Skin epidermis (tissue), 12 donors: Measurements from ENCODE around the gene TP63.
"Not testable (repeated sequence)": the region's sequence is repeated elsewhere in the genome, so short reads cannot be mapped to it uniquely, and the experiment has no call there.

Source experiments
- H3K27ac ChIP-seq, 21 experiments: fragments of 200-600 bp; sonication (generic) in 11 of 21; one replicate each; pipeline ENCODE4 v1.5.0; 2020; ENCODE audit warnings: mild to moderate bottlenecking in 3 of 21, inconsistent platforms in 2 of 21, moderate library complexity in 2 of 21
- H3K4me3 ChIP-seq, 7 experiments: fragments of 200-600 bp; sonication (generic) in 2 of 7; one replicate each; pipeline ENCODE4 v1.5.0; 2020; ENCODE audit warnings: inconsistent platforms in 2 of 7, mild to moderate bottlenecking in 2 of 7, moderate library complexity in 1 of 7

Gene TP63

DNA sequence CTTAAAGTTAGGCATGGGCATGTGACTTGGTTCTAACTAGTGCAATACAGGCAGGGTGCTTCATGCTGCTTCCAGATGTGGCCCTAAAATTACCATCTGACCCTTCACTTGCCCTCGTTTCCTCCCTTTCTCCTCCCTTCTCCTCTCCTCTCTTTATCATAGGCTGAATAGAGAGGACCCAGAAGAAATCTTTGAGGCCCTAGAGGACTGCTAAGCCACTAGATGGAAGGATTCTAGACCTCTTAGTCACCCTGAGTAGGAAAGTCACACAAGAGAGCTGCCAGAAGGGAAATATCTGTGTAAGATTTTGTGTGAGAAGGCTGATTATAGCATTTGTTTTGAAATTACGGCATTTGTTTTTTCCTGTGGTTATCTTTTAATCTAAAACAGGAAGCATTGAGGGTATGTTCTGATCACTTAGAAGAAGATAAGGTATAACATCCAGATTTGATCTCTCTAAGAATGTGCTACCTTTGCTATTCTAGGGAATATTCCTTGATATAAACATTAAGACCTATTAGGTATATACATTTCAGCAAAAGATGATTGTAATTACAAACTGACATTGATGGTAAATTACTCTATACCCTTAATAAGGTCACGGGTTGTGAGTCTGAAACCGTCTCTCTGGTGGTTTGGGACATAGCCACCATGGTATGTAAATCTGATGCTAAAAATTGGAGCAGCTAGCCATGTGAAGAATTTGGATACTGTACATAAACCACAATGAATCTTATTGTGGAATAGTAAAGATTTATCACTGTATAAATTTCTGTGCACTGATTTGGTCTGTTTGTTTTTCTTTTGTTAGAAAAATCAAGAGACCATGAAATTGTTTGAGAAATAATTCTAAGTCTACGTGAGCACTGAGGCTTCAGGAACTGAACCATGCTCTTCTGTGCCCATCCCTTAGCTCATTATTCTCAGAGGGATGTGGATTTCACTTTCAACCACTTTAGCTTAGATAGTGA is 84.1 kb downstream of the TP63 start:
- H3K27ac ChIP-seq = no peak overlapping the region
- no peak overlapping the region for H3K4me3 ChIP-seq

DNA sequence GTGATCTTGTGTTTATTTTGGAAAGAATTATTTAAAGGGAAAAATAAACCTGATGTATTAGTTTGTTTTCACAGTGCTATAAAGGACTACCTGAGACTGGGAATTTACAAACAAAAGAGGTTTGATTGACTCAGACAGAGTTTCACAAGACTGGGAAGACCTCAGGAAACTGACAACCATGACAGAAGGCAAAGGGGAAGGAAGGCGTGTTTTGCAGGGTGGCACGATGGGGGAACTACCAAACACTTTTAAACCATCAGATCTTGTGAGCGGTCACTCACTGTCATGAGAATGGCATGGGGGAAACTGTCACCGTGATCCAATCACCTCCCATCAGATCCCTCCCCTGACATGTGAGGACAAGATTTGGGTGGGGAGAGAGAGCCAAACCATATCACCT is 87.0 kb downstream of the TP63 start:
- H3K27ac ChIP-seq = no peak overlapping the region
- no peak overlapping the region for H3K4me3 ChIP-seq

DNA sequence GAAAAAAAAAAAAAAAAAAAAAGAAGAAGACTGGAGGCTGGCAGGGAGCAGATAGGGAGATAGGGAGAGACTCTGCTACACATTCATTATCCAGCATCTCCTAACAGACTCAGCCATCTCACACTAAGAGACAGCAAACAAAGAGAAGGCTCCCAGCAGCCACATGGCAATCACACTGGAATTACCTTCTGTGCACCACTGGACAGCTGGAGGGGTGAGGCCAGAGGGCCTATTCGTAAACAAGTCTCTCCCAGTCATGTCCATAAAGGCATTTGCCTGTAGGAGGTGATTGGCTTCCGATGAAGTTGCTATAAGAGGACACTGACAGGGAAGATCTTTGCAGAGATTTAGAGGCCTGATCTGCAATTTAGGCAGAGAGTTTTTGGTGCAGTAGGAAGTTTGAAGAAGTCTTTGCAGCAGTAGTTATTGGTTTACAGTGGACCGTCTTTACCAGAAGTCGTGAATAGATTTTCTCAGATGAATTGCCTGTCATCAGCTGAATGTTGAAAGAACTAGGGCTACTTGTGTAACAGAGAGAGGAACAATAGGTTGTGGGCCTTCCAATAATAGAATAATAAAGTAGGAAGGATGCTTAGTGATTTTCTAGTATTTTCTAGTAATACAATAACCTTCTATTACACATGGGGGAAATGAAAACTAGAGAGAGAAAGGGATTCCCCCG is 89.7 kb downstream of the TP63 start:
- H3K27ac ChIP-seq = peak overlapping the region in 4 of 21 experiments; percentile 6 to 78 (median 56)
- H3K4me3 ChIP-seq = no peak overlapping the region

GRCh38 chr3:189721873-189722665 is 90.9 kb downstream of the TP63 start:
- H3K27ac ChIP-seq = peak overlapping the region in 9 of 21 experiments; percentile 1 to 78 (median 24)
- no peak overlapping the region for H3K4me3 ChIP-seq

GRCh38 chr3:189724356-189724755 is 93.2 kb downstream of the TP63 start:
- no peak overlapping the region for H3K27ac ChIP-seq
- no peak overlapping the region for H3K4me3 ChIP-seq

GRCh38 chr3:189726277-189726676 is 95.1 kb downstream of the TP63 start:
- H3K4me3 ChIP-seq = no peak overlapping the region
- no peak overlapping the region for H3K27ac ChIP-seq

GRCh38 chr3:189727158-189727557 is 96.0 kb downstream of the TP63 start:
- H3K4me3 ChIP-seq = no peak overlapping the region
- no peak overlapping the region for H3K27ac ChIP-seq

DNA sequence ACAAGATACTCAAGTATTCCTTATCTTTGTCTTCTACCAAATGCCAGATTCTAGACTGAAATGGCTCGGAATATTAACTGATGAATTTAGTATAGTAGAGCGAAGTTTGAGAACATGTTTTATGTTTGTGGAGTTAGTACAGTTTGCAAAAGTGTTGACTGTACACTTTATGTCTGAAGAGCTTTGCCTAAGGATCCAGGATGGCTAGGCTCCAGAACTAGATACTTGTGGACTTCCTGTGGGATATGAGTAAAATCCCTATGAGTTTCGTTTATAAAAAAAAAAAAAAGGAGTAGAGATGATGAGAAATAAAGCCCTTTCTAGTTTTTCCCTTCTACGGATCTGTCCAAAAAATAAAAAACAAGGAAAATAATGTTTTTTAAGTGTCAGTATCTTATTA is 96.7 kb downstream of the TP63 start:
- no peak overlapping the region for H3K4me3 ChIP-seq
- no peak overlapping the region for H3K27ac ChIP-seq

GRCh38 chr3:189728915-189729314 is 97.7 kb downstream of the TP63 start:
- H3K4me3 ChIP-seq = no peak overlapping the region
- H3K27ac ChIP-seq = no peak overlapping the region

DNA sequence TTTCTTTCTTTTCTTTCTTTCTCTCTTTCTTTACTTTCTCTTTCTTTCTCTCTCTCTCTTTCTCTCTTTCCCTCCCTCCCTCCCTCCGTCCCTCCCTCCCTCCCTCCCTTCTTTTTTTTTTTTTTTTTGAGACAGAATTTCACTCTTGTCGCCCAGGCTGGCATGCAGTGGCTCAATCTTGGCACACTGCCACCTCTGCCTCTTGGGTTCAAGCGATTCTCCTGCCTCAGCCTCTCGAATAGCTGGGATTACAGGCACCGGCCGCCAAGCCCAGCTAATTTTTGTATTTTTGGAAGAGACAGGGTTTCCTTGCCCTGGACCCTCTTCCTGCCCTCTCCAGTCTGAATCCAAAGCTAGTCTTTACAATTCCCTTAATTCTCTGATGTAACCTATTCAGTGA is 102.9 kb downstream of the TP63 start:
- Histone ChIP-seq H3K27ac (no peak overlapping the region), H3K4me3 (no peak overlapping the region)

- Histone ChIP-seq H3K4me3 (no peak overlapping the region), H3K27ac (no peak overlapping the region)
These were observed 104.7 kb downstream of the TP63 start for GRCh38 chr3:189735913-189736312.

GRCh38 chr3:189737071-189737470 is 105.9 kb downstream of the TP63 start:
- H3K27ac ChIP-seq = no peak overlapping the region
- no peak overlapping the region for H3K4me3 ChIP-seq

DNA sequence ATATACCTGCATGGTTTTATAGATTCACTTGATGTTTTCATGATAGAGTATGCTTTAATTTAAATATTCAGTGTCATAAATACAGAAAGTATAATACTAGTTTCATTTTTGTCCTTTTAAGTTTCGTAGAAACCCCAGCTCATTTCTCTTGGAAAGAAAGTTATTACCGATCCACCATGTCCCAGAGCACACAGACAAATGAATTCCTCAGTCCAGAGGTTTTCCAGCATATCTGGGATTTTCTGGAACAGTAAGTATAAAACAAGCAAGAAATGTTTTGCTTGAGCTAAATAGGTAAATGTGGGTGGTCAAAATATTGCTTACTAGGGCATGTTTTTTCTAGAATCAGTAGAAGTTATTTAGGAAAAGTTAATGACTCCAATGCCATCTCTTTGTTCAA is 106.4 kb downstream of the TP63 start:
- H3K4me3 ChIP-seq = no peak overlapping the region

GRCh38 chr3:189739378-189739777 is 108.2 kb downstream of the TP63 start:
- H3K4me3 ChIP-seq = no peak overlapping the region
- H3K27ac ChIP-seq = no peak overlapping the region

More for the DNA sequence above, 106.4 kb downstream of the TP63 start:
- H3K27ac ChIP-seq = no peak overlapping the region

- Histone ChIP-seq H3K4me3 (no peak overlapping the region), H3K27ac (no peak overlapping the region)
These were observed 109.0 kb downstream of the TP63 start for GRCh38 chr3:189740156-189740555.

DNA sequence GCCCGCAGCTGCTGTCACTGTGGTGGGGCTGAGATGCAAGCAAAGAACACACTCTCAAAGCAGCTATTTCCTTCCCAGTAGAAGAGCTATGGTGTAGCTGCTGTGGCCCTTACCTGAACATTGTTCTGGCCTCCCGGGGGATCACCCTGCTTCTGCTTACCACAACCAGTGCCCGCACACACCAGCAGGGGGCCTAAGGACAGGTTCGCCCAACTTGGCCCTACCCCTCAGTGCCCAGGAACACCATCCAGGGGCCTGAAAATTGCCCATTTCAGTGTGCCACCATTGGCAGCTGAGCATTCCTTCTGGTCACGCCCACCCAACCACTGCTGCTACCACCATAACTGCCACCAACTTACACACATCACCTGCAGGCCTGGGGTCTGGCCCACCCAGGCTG is 113.0 kb downstream of the TP63 start:
- Histone ChIP-seq H3K4me3 (no peak overlapping the region), H3K27ac (no peak overlapping the region)

DNA sequence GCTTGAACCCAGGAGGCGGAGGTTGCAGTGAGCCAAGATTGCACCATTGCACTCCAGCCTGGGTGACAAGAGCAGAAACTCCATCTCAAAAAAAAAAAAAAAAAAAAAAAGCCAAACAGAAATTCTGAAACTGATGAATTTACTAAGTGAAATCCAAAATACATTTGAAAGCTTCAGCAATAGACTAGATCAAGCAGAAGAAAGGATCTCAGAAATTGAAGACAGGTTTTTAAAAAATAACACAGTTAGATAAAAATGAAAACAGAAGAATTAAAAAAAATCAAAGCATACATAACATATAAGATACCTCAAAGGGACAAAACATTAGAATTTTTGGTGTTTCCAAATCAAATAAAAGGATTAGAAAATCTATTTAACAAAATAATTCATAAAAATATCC is 114.4 kb downstream of the TP63 start:
- no peak overlapping the region for H3K27ac ChIP-seq
- no peak overlapping the region for H3K4me3 ChIP-seq

DNA sequence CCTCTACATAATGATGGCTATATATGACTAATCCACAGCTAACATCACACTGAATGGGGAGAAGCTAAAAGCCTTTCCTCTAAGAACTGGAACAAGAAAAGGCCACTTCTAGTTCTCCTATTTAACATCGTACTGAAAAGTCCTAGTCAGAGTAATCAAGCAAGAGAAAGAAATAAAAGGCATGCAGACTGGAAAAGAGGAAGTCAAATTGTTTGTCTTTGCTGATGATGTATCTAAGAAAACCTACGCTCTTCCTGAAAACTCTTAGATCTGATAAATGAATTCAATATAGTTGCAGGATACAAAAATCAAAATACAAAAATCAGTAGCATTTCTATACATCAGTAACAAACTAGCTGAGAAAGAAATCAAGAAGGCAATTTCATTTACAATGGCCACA is 116.9 kb downstream of the TP63 start:
- H3K27ac ChIP-seq = no peak overlapping the region
- no peak overlapping the region for H3K4me3 ChIP-seq

GRCh38 chr3:189750972-189751371 is 119.8 kb downstream of the TP63 start:
- H3K4me3 ChIP-seq, H3K27ac ChIP-seq: not testable (repeated sequence)

DNA sequence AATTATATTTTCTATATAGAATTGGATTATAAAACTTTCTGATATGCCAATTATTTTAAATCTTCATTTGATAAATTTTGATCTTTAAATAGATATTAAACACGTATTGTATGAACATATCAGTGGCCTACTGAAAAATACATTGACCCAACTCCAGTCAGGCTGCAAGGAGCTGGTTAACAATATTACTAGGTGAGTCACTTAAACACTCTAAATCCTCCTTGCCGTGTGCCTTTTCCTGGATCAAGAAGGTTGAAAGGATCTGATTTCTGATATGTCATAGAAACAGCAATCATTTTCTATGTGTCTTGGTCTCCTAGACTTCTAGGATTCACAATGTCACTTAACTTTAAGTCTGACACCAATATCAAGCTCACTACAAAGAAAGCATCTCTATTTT is 123.2 kb downstream of the TP63 start:
- H3K4me3 ChIP-seq = no peak overlapping the region
- no peak overlapping the region for H3K27ac ChIP-seq
